ENCODE measurements around the gene MORN5.

- TF ChIP-seq CTCF (IDR thresholded peaks at IDR 0.05; ENCODE audit: low read depth, low read length, missing input control) = peak; percentile 27
- peak in 1 of 2 donors; percentile 6 for TF ChIP-seq RXRA (IDR thresholded peaks at IDR 0.05)
- TF ChIP-seq REST (IDR thresholded peaks at IDR 0.05) = peak; percentile 13
- TF ChIP-seq FOXA1 (IDR thresholded peaks at IDR 0.05) = no peak
- no peak for TF ChIP-seq TAF1 (conservative IDR thresholded peaks at IDR 0.05)
- TF ChIP-seq NR2F2 (IDR thresholded peaks at IDR 0.05) = no peak
- no peak for TF ChIP-seq JUND (IDR thresholded peaks at IDR 0.05)
- TF ChIP-seq HNF4A (conservative IDR thresholded peaks at IDR 0.05) = no peak
- TF ChIP-seq YY1 (IDR thresholded peaks at IDR 0.05) = peak; percentile 44
- no peak for TF ChIP-seq ATF3 (IDR thresholded peaks at IDR 0.05)
- TF ChIP-seq SP1 (IDR thresholded peaks at IDR 0.05) = peak; percentile 23
These were observed at the start of gene MORN5, which contains the start of gene NDUFA8 for GRCh38 chr9:122159026-122159924.

All from liver (tissue), 3 donors.